ENCODE measurements around the gene NDUFAF2.

The NDUFAF2 gene

GRCh38 chr5:61001647-61002046, 56.6 kb downstream of the NDUFAF2 start:
- Histone ChIP-seq H3K27ac (ENCODE audit: low read depth, low read length) (no peak overlapping the region), H3K9me3 (ENCODE audit: insufficient read depth, low read length) (no peaks in the 10 kb centered on the region), H3K36me3 (ENCODE audit: low read length) (no peaks in the 10 kb centered on the region), H3K79me2 (ENCODE audit: insufficient read depth, low read length) (peaks cover 2% of the 10 kb centered on the region; the same call in 1 of the 2 replicates), H3K9ac (ENCODE audit: low read length) (no peak overlapping the region), H3K27me3 (ENCODE audit: low read length) (no peaks in the 10 kb centered on the region), H3K4me3 (ENCODE audit: insufficient read depth, low read length, poor library complexity, severe bottlenecking) (no peak overlapping the region), H3F3A (ENCODE audit: insufficient read depth) (no peaks in the 10 kb centered on the region), H2AFZ (ENCODE audit: low read depth, low read length, severe bottlenecking) (no peak overlapping the region), H3K9me2 (replicated peaks; ENCODE audit: insufficient read depth, low read length) (no peaks in the 10 kb centered on the region), H3K4me2 (ENCODE audit: low read depth, low read length, poor library complexity, severe bottlenecking) (no peak overlapping the region), H4K20me1 (ENCODE audit: low read depth, low read length) (0 out of 2 replicates have a peak, but pooled peaks cover 3% of the 10 kb centered on the region)
- TF ChIP-seq EZH2phosphoT487 (conservative IDR thresholded peaks at IDR 0.05; ENCODE audit: low read length): no peak
- TF ChIP-seq, protein P1, sequence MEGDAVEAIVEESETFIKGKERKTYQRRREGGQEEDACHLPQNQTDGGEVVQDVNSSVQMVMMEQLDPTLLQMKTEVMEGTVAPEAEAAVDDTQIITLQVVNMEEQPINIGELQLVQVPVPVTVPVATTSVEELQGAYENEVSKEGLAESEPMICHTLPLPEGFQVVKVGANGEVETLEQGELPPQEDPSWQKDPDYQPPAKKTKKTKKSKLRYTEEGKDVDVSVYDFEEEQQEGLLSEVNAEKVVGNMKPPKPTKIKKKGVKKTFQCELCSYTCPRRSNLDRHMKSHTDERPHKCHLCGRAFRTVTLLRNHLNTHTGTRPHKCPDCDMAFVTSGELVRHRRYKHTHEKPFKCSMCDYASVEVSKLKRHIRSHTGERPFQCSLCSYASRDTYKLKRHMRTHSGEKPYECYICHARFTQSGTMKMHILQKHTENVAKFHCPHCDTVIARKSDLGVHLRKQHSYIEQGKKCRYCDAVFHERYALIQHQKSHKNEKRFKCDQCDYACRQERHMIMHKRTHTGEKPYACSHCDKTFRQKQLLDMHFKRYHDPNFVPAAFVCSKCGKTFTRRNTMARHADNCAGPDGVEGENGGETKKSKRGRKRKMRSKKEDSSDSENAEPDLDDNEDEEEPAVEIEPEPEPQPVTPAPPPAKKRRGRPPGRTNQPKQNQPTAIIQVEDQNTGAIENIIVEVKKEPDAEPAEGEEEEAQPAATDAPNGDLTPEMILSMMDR (IDR thresholded peaks at IDR 0.05; ENCODE audit: insufficient read depth, low read length, poor library complexity, severe bottlenecking): no peak

GRCh38 chr5:61002611-61003355, 57.8 kb downstream of the NDUFAF2 start:
- H3K9me3 ChIP-seq (ENCODE audit: insufficient read depth, low read length): no peaks in the 10 kb centered on the region
- H2AFZ ChIP-seq (ENCODE audit: low read depth, low read length, severe bottlenecking): no peak overlapping the region
- no peaks in the 10 kb centered on the region for H3K36me3 ChIP-seq (ENCODE audit: low read length)
- H3K27me3 ChIP-seq (ENCODE audit: low read length): no peaks in the 10 kb centered on the region
- no peak overlapping the region for H3K9ac ChIP-seq (ENCODE audit: low read length)
- no peaks in the 10 kb centered on the region for H3F3A ChIP-seq (ENCODE audit: insufficient read depth)
- TF ChIP-seq, protein P1 (IDR thresholded peaks at IDR 0.05; ENCODE audit: insufficient read depth, low read length, poor library complexity, severe bottlenecking): no peak
- no peak for TF ChIP-seq EZH2phosphoT487 (conservative IDR thresholded peaks at IDR 0.05; ENCODE audit: low read length)
- H4K20me1 ChIP-seq (ENCODE audit: low read depth, low read length): 0 out of 2 replicates have a peak, but pooled peaks cover 2% of the 10 kb centered on the region
- H3K27ac ChIP-seq (ENCODE audit: low read depth, low read length): no peak overlapping the region
- peaks cover 4% of the 10 kb centered on the region; the same call in 1 of the 2 replicates for H3K79me2 ChIP-seq (ENCODE audit: insufficient read depth, low read length)
- H3K9me2 ChIP-seq (replicated peaks; ENCODE audit: insufficient read depth, low read length): no peaks in the 10 kb centered on the region
- H3K4me3 ChIP-seq (ENCODE audit: insufficient read depth, low read length, poor library complexity, severe bottlenecking): no peak overlapping the region
- no peak overlapping the region for H3K4me2 ChIP-seq (ENCODE audit: low read depth, low read length, poor library complexity, severe bottlenecking)

DNA sequence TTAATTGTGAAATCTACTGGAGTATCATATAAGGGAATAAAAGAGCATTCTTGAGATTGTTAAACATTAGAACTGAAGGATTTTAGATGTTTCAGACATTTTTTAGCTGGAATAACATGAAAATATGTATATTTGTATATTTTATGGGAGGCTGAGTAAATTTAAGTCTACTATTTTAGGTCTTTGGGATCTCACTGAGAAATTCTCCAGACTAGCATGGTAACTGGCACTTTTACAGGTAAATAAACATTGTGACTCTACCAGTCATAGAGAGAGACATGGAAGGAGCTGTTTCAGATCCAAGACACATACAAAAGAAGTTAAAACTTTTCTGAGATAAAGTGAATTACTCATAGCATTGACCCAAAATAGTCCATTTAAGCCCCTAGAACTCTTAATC, 59.4 kb downstream of the NDUFAF2 start:
- TF ChIP-seq EZH2phosphoT487 (conservative IDR thresholded peaks at IDR 0.05; ENCODE audit: low read length): no peak
- TF ChIP-seq, protein P1 (IDR thresholded peaks at IDR 0.05; ENCODE audit: insufficient read depth, low read length, poor library complexity, severe bottlenecking): no peak
- Histone ChIP-seq H4K20me1 (ENCODE audit: low read depth, low read length) (no peaks in the 10 kb centered on the region; the same call in 1 of the 2 replicates), H2AFZ (ENCODE audit: low read depth, low read length, severe bottlenecking) (no peak overlapping the region), H3K9me2 (replicated peaks; ENCODE audit: insufficient read depth, low read length) (no peaks in the 10 kb centered on the region), H3F3A (ENCODE audit: insufficient read depth) (no peaks in the 10 kb centered on the region), H3K36me3 (ENCODE audit: low read length) (no peaks in the 10 kb centered on the region), H3K27me3 (ENCODE audit: low read length) (no peaks in the 10 kb centered on the region), H3K79me2 (ENCODE audit: insufficient read depth, low read length) (peaks cover 4% of the 10 kb centered on the region; the same call in 1 of the 2 replicates), H3K4me2 (ENCODE audit: low read depth, low read length, poor library complexity, severe bottlenecking) (no peak overlapping the region), H3K9ac (ENCODE audit: low read length) (no peak overlapping the region), H3K4me3 (ENCODE audit: insufficient read depth, low read length, poor library complexity, severe bottlenecking) (no peak overlapping the region), H3K9me3 (ENCODE audit: insufficient read depth, low read length) (no peaks in the 10 kb centered on the region), H3K27ac (ENCODE audit: low read depth, low read length) (no peak overlapping the region)

All from SU-DHL-6 (cell line).